ENCODE results near the gene TXNDC2. TPM values are rescaled to one million over a fixed set of nuclear protein-coding genes. Genes with fewer than 3 reads are reported as not detected.

Gene TXNDC2
- total RNA-seq, 4 donors from 2014 or later = 0.62 to 0.96 TPM; not detected in 2

GRCh38 chr18:9870431-9871008, 15.3 kb upstream of the TXNDC2 start:
- no peak for TF ChIP-seq EP300 (IDR thresholded peaks at IDR 0.05)
- TF ChIP-seq CTCF (IDR thresholded peaks at IDR 0.05) = no peak
- Histone ChIP-seq H3K4me1 (peaks cover 0 to 10% (median 2%) of the 10 kb centered on the region in 3 donors), H3K4me3 (no peak overlapping the region), H3K9me3 (no peaks in the 10 kb centered on the region), H3K27ac (no peak overlapping the region), H3K36me3 (no peaks in the 10 kb centered on the region), H3K27me3 (no peaks in the 10 kb centered on the region)
- 77 to 83% methylated on average over 2 to 4 of the region's 4 CpGs for WGBS, 2 donors (ENCODE audit: low coverage in 1 of 2)
- no peak for ATAC-seq

- no peaks in the 10 kb centered on the region for H3K9me3 ChIP-seq
- no peaks in the 10 kb centered on the region for H3K27me3 ChIP-seq
- H3K4me3 ChIP-seq = no peak overlapping the region
- no peak for ATAC-seq
- 75 to 85% methylated on average over 4 to 6 of the region's 6 CpGs for WGBS, 2 donors (ENCODE audit: low coverage in 1 of 2)
- peaks cover 0 to 10% (median 2%) of the 10 kb centered on the region in 3 donors for H3K4me1 ChIP-seq
- TF ChIP-seq POLR2AphosphoS5 (IDR thresholded peaks at IDR 0.05) (no peak), POLR2A (IDR thresholded peaks at IDR 0.05) (no peak), EP300 (IDR thresholded peaks at IDR 0.05) (no peak), CTCF (IDR thresholded peaks at IDR 0.05) (no peak)
- no peak overlapping the region for H3K27ac ChIP-seq
- H3K36me3 ChIP-seq = no peaks in the 10 kb centered on the region
Observed at GRCh38 chr18:9871244-9871746, 14.5 kb upstream of the TXNDC2 start.

GRCh38 chr18:9872823-9873222, 12.9 kb upstream of the TXNDC2 start:
- H3K4me3 ChIP-seq = no peak overlapping the region
- no peak for ATAC-seq
- H3K27me3 ChIP-seq = no peaks in the 10 kb centered on the region
- H3K9me3 ChIP-seq = no peaks in the 10 kb centered on the region
- H3K27ac ChIP-seq = no peak overlapping the region
- peaks cover 0 to 10% (median 2%) of the 10 kb centered on the region in 3 donors for H3K4me1 ChIP-seq
- TF ChIP-seq POLR2A (IDR thresholded peaks at IDR 0.05) = no peak
- no peak for TF ChIP-seq CTCF (IDR thresholded peaks at IDR 0.05)
- TF ChIP-seq EP300 (IDR thresholded peaks at IDR 0.05) = no peak
- TF ChIP-seq POLR2AphosphoS5 (IDR thresholded peaks at IDR 0.05) = no peak
- H3K36me3 ChIP-seq = no peaks in the 10 kb centered on the region

GRCh38 chr18:9874728-9875127, 11.0 kb upstream of the TXNDC2 start:
- peaks cover 0 to 7% (median 2%) of the 10 kb centered on the region in 3 donors for H3K4me1 ChIP-seq
- TF ChIP-seq EP300 (IDR thresholded peaks at IDR 0.05) (no peak), POLR2A (IDR thresholded peaks at IDR 0.05) (no peak), CTCF (IDR thresholded peaks at IDR 0.05) (no peak), POLR2AphosphoS5 (IDR thresholded peaks at IDR 0.05) (no peak)
- no peaks in the 10 kb centered on the region for H3K36me3 ChIP-seq
- H3K27ac ChIP-seq = no peak overlapping the region
- 100% methylated on average over 1 of the region's 1 CpG for WGBS, 2 donors (ENCODE audit: low coverage in 1 of 2)
- H3K27me3 ChIP-seq = no peaks in the 10 kb centered on the region
- ATAC-seq = no peak
- no peak overlapping the region for H3K4me3 ChIP-seq
- no peaks in the 10 kb centered on the region for H3K9me3 ChIP-seq

- Histone ChIP-seq H3K4me1 (no peaks in the 10 kb centered on the region), H3K36me3 (no peaks in the 10 kb centered on the region), H3K9me3 (no peaks in the 10 kb centered on the region), H3K27me3 (no peaks in the 10 kb centered on the region), H3K4me3 (no peak overlapping the region), H3K27ac (peak overlapping the region in 3 of 4 donors; percentile 18 to 61 (median 60))
- TF ChIP-seq POLR2AphosphoS5 (IDR thresholded peaks at IDR 0.05) (no peak), POLR2A (IDR thresholded peaks at IDR 0.05) (no peak), CTCF (IDR thresholded peaks at IDR 0.05) (no peak), EP300 (IDR thresholded peaks at IDR 0.05) (no peak)
- ATAC-seq = no peak
- 83 to 95% methylated on average over 2 of the region's 2 CpGs for WGBS, 2 donors (ENCODE audit: low coverage in 1 of 2)
Observed at GRCh38 chr18:9876212-9876866, 9.4 kb upstream of the TXNDC2 start.
